Measurements from ENCODE around the gene NTMT1. TPM values are rescaled to one million over a fixed set of nuclear protein-coding genes. Genes with fewer than 3 reads are reported as not detected.
A peak's percentile ranks its signal among the peaks of the same experiment; 100 is the strongest.

NTMT1 gene
- total and polyA plus RNA-seq, 4 donors: 14.3 to 54.7 (median 33.2) TPM

- Histone ChIP-seq H3K4me3 (no peak overlapping the region), H3K36me3 (ENCODE audit: control insufficient read depth in 4 of 4, insufficient read depth in 4 of 4, low read length in 4 of 4) (no peaks in the 10 kb centered on the region), H3K27ac (ENCODE audit: low read depth in 1 of 2, low read length in 1 of 2) (peak overlapping the region in 1 of 2 donors; percentile 87), H3K9ac (ENCODE audit: insufficient read depth in 1 of 2, low read length in 2 of 2) (peak overlapping the region in 1 of 2 donors; percentile 32), H3K27me3 (ENCODE audit: control insufficient read depth in 3 of 3, insufficient read depth in 3 of 3, low read length in 2 of 3) (no peaks in the 10 kb centered on the region), H3K9me3 (ENCODE audit: control insufficient read depth in 4 of 4, insufficient read depth in 3 of 4, low read length in 3 of 4) (no peaks in the 10 kb centered on the region), H3K4me1 (ENCODE audit: control insufficient read depth in 5 of 5, insufficient read depth in 5 of 5, low read length in 5 of 5) (peaks cover 0 to 42% (median 23%) of the 10 kb centered on the region in 5 donors)
- no peak for ATAC-seq (ENCODE audit: insufficient read depth, low FRiP score)
- DNase-seq: no peak
- WGBS, 2 donors: 78% methylated on average over 15 of the region's 15 CpGs
- no peak for TF ChIP-seq CTCF (IDR thresholded peaks at IDR 0.05; ENCODE audit: control extremely low read depth, extremely low read depth)
Measured at GRCh38 chr9:129606161-129607026, 19.6 kb upstream of the NTMT1 start.

GRCh38 chr9:129607027-129607387 is 19.0 kb upstream of the NTMT1 start:
- TF ChIP-seq CTCF (IDR thresholded peaks at IDR 0.05; ENCODE audit: control extremely low read depth, extremely low read depth): no peak
- no peak for ATAC-seq (ENCODE audit: insufficient read depth, low FRiP score)
- WGBS, 2 donors: 68% methylated on average over 6 of the region's 6 CpGs
- no peak overlapping the region for H3K4me3 ChIP-seq
- no peaks in the 10 kb centered on the region for H3K36me3 ChIP-seq (ENCODE audit: control insufficient read depth in 4 of 4, insufficient read depth in 4 of 4, low read length in 4 of 4)
- H3K27ac ChIP-seq (ENCODE audit: low read depth in 1 of 2, low read length in 1 of 2): peak overlapping the region; percentile 11 to 87
- H3K27me3 ChIP-seq (ENCODE audit: control insufficient read depth in 3 of 3, insufficient read depth in 3 of 3, low read length in 2 of 3): no peaks in the 10 kb centered on the region
- H3K9me3 ChIP-seq (ENCODE audit: control insufficient read depth in 4 of 4, insufficient read depth in 3 of 4, low read length in 3 of 4): no peaks in the 10 kb centered on the region
- no peak overlapping the region for H3K9ac ChIP-seq (ENCODE audit: insufficient read depth in 1 of 2, low read length in 2 of 2)
- DNase-seq: no peak
- peaks cover 0 to 42% (median 23%) of the 10 kb centered on the region in 5 donors for H3K4me1 ChIP-seq (ENCODE audit: control insufficient read depth in 5 of 5, insufficient read depth in 5 of 5, low read length in 5 of 5)

- Histone ChIP-seq H3K9me3 (ENCODE audit: control insufficient read depth in 4 of 4, insufficient read depth in 3 of 4, low read length in 3 of 4) (no peaks in the 10 kb centered on the region), H3K27me3 (ENCODE audit: control insufficient read depth in 3 of 3, insufficient read depth in 3 of 3, low read length in 2 of 3) (no peaks in the 10 kb centered on the region), H3K36me3 (ENCODE audit: control insufficient read depth in 4 of 4, insufficient read depth in 4 of 4, low read length in 4 of 4) (no peaks in the 10 kb centered on the region), H3K27ac (ENCODE audit: low read depth in 1 of 2, low read length in 1 of 2) (peak overlapping the region in 1 of 2 donors; percentile 69), H3K9ac (ENCODE audit: insufficient read depth in 1 of 2, low read length in 2 of 2) (no peak overlapping the region), H3K4me3 (no peak overlapping the region), H3K4me1 (ENCODE audit: control insufficient read depth in 5 of 5, insufficient read depth in 5 of 5, low read length in 5 of 5) (peaks cover 0 to 32% (median 23%) of the 10 kb centered on the region in 5 donors)
- no peak for TF ChIP-seq CTCF (IDR thresholded peaks at IDR 0.05; ENCODE audit: control extremely low read depth, extremely low read depth)
- WGBS, 2 donors: 81 to 84% methylated on average over 27 of the region's 27 CpGs
- no peak for DNase-seq
- no peak for ATAC-seq (ENCODE audit: insufficient read depth, low FRiP score)
Measured at GRCh38 chr9:129608561-129609481, 17.1 kb upstream of the NTMT1 start.
